Measurements from ENCODE around the gene PKNOX2. TPM values are rescaled to one million over a fixed set of nuclear protein-coding genes. Genes with fewer than 3 reads are reported as not detected.

Gene PKNOX2
- total and polyA plus RNA-seq, 4 donors, result 0.14 to 0.29 (median 0.24) TPM

GRCh38 chr11:125370561-125371389, 206.2 kb downstream of the PKNOX2 start:
- H3K36me3 ChIP-seq (ENCODE audit: control insufficient read depth in 4 of 4, insufficient read depth in 3 of 4, low read depth in 1 of 4, low read length in 3 of 4), result no peaks in the 10 kb centered on the region
- H3K9me3 ChIP-seq (ENCODE audit: control insufficient read depth in 4 of 4, low read length in 3 of 4), result no peaks in the 10 kb centered on the region
- no peak overlapping the region for H3K9ac ChIP-seq (ENCODE audit: low read depth in 1 of 2, low read length in 2 of 2)
- DNase-seq (ENCODE audit: low spot score), result no peak
- 43% methylated on average over 18 of the region's 18 CpGs for WGBS
- TF ChIP-seq HNF4A (conservative IDR thresholded peaks at IDR 0.05), result no peak
- TF ChIP-seq SP1 (IDR thresholded peaks at IDR 0.05), result no peak
- TF ChIP-seq REST (IDR thresholded peaks at IDR 0.05), result no peak
- no peak for TF ChIP-seq RXRA (IDR thresholded peaks at IDR 0.05)
- no peak for TF ChIP-seq YY1 (IDR thresholded peaks at IDR 0.05)
- TF ChIP-seq EGR1 (IDR thresholded peaks at IDR 0.05; ENCODE audit: low read depth in 2 of 2), result no peak
- no peak for TF ChIP-seq RAD21 (IDR thresholded peaks at IDR 0.05)
- TF ChIP-seq GABPA (IDR thresholded peaks at IDR 0.05 in 1 of 2, conservative IDR thresholded peaks at IDR 0.05 in 1 of 2), result no peak
- no peak for TF ChIP-seq FOXA1 (IDR thresholded peaks at IDR 0.05)
- TF ChIP-seq ZBTB33 (IDR thresholded peaks at IDR 0.05), result no peak
- TF ChIP-seq, protein P1, sequence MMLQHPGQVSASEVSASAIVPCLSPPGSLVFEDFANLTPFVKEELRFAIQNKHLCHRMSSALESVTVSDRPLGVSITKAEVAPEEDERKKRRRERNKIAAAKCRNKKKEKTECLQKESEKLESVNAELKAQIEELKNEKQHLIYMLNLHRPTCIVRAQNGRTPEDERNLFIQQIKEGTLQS (IDR thresholded peaks at IDR 0.05), result no peak
- TF ChIP-seq, protein P2, sequence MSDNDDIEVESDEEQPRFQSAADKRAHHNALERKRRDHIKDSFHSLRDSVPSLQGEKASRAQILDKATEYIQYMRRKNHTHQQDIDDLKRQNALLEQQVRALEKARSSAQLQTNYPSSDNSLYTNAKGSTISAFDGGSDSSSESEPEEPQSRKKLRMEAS (IDR thresholded peaks at IDR 0.05), result no peak
- TF ChIP-seq JUND (IDR thresholded peaks at IDR 0.05), result no peak
- H3K27me3 ChIP-seq (ENCODE audit: control insufficient read depth in 4 of 4, insufficient read depth in 4 of 4, low read length in 3 of 4), result peaks cover 0 to 6% (median 0%) of the 10 kb centered on the region in 4 donors
- H3K4me1 ChIP-seq (ENCODE audit: control insufficient read depth in 4 of 4, insufficient read depth in 4 of 4, low read length in 3 of 4), result peaks cover 0 to under 1% (median 0%) of the 10 kb centered on the region in 4 donors
- H3K27ac ChIP-seq (ENCODE audit: low read depth in 1 of 2, low read length in 2 of 2), result no peak overlapping the region
- no peak overlapping the region for H3K4me3 ChIP-seq (ENCODE audit: low read depth in 1 of 3, low read length in 3 of 3)

- Histone ChIP-seq H3K36me3 (ENCODE audit: control insufficient read depth in 4 of 4, insufficient read depth in 3 of 4, low read depth in 1 of 4, low read length in 3 of 4) (no peaks in the 10 kb centered on the region), H3K4me3 (ENCODE audit: low read depth in 1 of 3, low read length in 3 of 3) (no peak overlapping the region), H3K27ac (ENCODE audit: low read depth in 1 of 2, low read length in 2 of 2) (no peak overlapping the region), H3K9me3 (ENCODE audit: control insufficient read depth in 4 of 4, low read length in 3 of 4) (no peaks in the 10 kb centered on the region), H3K27me3 (ENCODE audit: control insufficient read depth in 4 of 4, insufficient read depth in 4 of 4, low read length in 3 of 4) (peaks cover 0 to 6% (median 0%) of the 10 kb centered on the region in 4 donors), H3K9ac (ENCODE audit: low read depth in 1 of 2, low read length in 2 of 2) (no peak overlapping the region), H3K4me1 (ENCODE audit: control insufficient read depth in 4 of 4, insufficient read depth in 4 of 4, low read length in 3 of 4) (no peaks in the 10 kb centered on the region)
- no peak for DNase-seq (ENCODE audit: low spot score)
- WGBS, result 38% methylated on average over 11 of the region's 11 CpGs
- TF ChIP-seq HNF4G (IDR thresholded peaks at IDR 0.05) (no peak), CTCF (IDR thresholded peaks at IDR 0.05; ENCODE audit: low read depth, low read length, missing input control) (no peak), JUND (IDR thresholded peaks at IDR 0.05) (no peak), TAF1 (conservative IDR thresholded peaks at IDR 0.05) (no peak), ZBTB33 (IDR thresholded peaks at IDR 0.05) (no peak), FOXA2 (IDR thresholded peaks at IDR 0.05) (no peak), FOXA1 (IDR thresholded peaks at IDR 0.05) (no peak), GABPA (IDR thresholded peaks at IDR 0.05 in 1 of 2, conservative IDR thresholded peaks at IDR 0.05 in 1 of 2) (no peak)
- TF ChIP-seq, protein P1 (IDR thresholded peaks at IDR 0.05), result no peak
- TF ChIP-seq, protein P2 (IDR thresholded peaks at IDR 0.05), result no peak
Observed at GRCh38 chr11:125371431-125371935, 206.9 kb downstream of the PKNOX2 start.
